ACC112 (cell line): ENCODE data around the gene CHN1.
A peak's percentile ranks its signal among the peaks of the same experiment; 100 is the strongest.

ENCODE experiments used
- H2AFZ ChIP-seq: fragments of 200-600 bp; sonication (generic); one replicate; pipeline ENCODE4 v1.6.0; 2017; ENCODE audit warnings: antibody characterized with exemption, low read length; ENCODE audit not compliant: unreplicated experiment
- H3K27ac ChIP-seq: fragments of 200-600 bp; sonication (generic); 2 replicates; pipeline ENCODE4 v1.5.1; 2014; ENCODE audit warnings: low read depth, mild to moderate bottlenecking, antibody characterized with exemption, low read length, moderate library complexity
- H3K27me3 ChIP-seq: fragments of 200-600 bp; sonication (generic); 2 replicates; pipeline ENCODE4 v1.6.1; 2014; ENCODE audit warnings: mild to moderate bottlenecking, antibody characterized with exemption, low read length, moderate library complexity, mixed read lengths; ENCODE audit not compliant: insufficient read depth
- H3K36me3 ChIP-seq: fragments of 200-600 bp; sonication (generic); 2 replicates; pipeline ENCODE4 v1.6.1; 2016; ENCODE audit warnings: mild to moderate bottlenecking, antibody characterized with exemption, low read length, moderate library complexity, mixed read lengths; ENCODE audit not compliant: insufficient read depth
- H3K4me1 ChIP-seq: fragments of 200-600 bp; sonication (generic); one replicate; pipeline ENCODE4 v1.6.1; 2016; ENCODE audit warnings: low read length, mixed read lengths; ENCODE audit not compliant: insufficient read depth, unreplicated experiment, control insufficient read depth
- H3K4me3 ChIP-seq: fragments of 200-600 bp; sonication (generic); 2 replicates; pipeline ENCODE4 v1.5.1; 2014; ENCODE audit warnings: mild to moderate bottlenecking, low read depth, low read length
- H3K79me2 ChIP-seq: fragments of 200-600 bp; sonication (generic); one replicate; pipeline ENCODE4 v1.6.0; 2016; ENCODE audit warnings: low read length; ENCODE audit not compliant: control insufficient read depth, unreplicated experiment, insufficient read depth

The CHN1 gene

DNA sequence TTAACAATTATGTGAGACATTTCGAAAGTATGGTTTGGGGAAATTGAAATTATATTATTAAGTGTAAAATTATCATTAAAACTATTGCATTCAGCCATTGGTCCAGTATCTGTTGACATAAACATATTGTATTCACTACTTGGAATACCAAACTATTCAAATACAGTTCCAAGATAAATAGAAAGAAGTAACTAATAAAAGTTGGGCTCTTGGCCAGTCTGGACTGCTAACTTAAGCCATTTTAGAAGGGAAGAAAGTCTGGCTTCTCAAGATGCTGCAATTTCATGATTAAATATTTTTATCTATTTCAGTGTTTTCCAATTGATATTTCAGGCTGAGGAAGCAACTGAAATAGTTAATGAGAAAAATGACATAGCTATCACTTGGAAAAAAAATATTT lies 131.1 kb downstream of the CHN1 start:
- Histone ChIP-seq H3K79me2 (no peaks in the 10 kb centered on the region), H3K4me3 (no peak overlapping the region), H3K27ac (no peak overlapping the region), H3K27me3 (no peaks in the 10 kb centered on the region), H2AFZ (no peak overlapping the region), H3K36me3 (no peaks in the 10 kb centered on the region), H3K4me1 (peaks cover 7% of the 10 kb centered on the region)

- no peak overlapping the region for H2AFZ ChIP-seq
- H3K27ac ChIP-seq = no peak overlapping the region
- peaks cover 4% of the 10 kb centered on the region for H3K4me1 ChIP-seq
- no peaks in the 10 kb centered on the region for H3K27me3 ChIP-seq
- no peak overlapping the region for H3K4me3 ChIP-seq
- H3K79me2 ChIP-seq = no peaks in the 10 kb centered on the region
- no peaks in the 10 kb centered on the region for H3K36me3 ChIP-seq
These were observed 131.7 kb downstream of the CHN1 start for GRCh38 chr2:174873471-174873870.

DNA sequence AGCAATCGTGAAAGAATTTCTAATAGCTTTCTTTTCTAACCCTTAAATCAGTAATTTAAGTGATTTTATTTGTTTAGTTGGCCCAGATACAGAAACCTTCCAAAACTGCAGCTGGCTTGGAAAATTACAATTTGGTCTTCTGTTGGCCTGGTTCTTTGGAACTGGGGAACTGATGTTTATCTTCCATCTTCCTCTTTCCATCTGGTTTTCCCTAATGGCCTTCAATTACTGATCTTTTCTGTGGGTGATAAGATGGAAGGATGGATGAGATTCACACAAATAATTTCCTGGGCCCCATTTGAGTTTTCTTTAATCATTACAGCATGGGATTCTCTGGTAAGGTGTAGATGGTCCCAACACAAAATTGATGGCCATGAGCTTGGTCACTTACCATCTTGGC lies 134.4 kb downstream of the CHN1 start:
- H3K79me2 ChIP-seq = no peaks in the 10 kb centered on the region
- H3K4me1 ChIP-seq = no peaks in the 10 kb centered on the region
- H3K27me3 ChIP-seq = no peaks in the 10 kb centered on the region
- no peak overlapping the region for H3K4me3 ChIP-seq
- H3K27ac ChIP-seq = no peak overlapping the region
- H2AFZ ChIP-seq = no peak overlapping the region
- H3K36me3 ChIP-seq = no peaks in the 10 kb centered on the region

- Histone ChIP-seq H3K27ac (no peak overlapping the region), H3K4me3 (no peak overlapping the region), H2AFZ (no peak overlapping the region), H3K36me3 (no peaks in the 10 kb centered on the region), H3K27me3 (no peaks in the 10 kb centered on the region), H3K4me1 (no peaks in the 10 kb centered on the region), H3K79me2 (no peaks in the 10 kb centered on the region)
These were observed 136.3 kb downstream of the CHN1 start for GRCh38 chr2:174868878-174869277.

DNA sequence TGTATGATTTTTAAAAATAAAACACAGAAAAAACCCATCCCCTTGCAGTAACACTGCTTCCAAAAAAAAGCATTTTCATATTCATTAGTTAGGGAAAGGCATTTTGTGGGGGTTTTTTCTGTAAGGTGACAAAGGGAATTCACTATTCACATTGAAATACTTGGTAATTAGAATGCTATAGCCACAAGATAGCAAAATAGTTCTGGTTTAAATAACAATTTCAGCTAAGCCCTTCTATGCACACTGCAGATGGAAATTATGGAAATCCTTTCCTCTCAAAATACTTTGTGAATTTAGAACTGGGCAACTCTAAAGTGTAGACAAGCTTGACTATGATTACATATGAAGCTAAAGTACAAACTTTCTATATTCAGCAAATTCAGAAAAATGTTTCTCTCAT lies 138.8 kb downstream of the CHN1 start:
- Histone ChIP-seq H3K27me3 (no peaks in the 10 kb centered on the region), H2AFZ (no peak overlapping the region), H3K79me2 (no peaks in the 10 kb centered on the region), H3K4me1 (no peaks in the 10 kb centered on the region), H3K27ac (no peak overlapping the region), H3K4me3 (no peak overlapping the region), H3K36me3 (no peaks in the 10 kb centered on the region)

DNA sequence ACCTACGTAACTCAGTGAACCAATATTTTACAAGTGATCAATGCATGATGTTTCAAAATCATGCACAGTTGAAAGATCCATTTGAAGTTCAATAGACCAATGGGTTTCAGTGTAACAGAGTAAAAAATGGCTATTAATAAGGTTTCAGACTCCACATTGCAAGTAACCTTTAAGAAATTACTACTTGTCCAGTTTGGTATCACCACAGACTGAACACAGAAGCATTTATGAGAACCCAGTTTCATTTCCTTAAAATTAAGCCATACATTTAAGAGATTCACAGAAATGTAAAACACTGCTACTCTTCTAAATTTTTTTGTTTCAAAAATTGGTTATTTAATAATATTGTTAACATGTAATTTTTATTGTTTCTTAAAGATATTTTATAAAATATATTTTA lies 142.0 kb downstream of the CHN1 start:
- no peaks in the 10 kb centered on the region for H3K27me3 ChIP-seq
- H3K4me1 ChIP-seq = no peaks in the 10 kb centered on the region
- no peak overlapping the region for H3K4me3 ChIP-seq
- H3K27ac ChIP-seq = no peak overlapping the region
- no peak overlapping the region for H2AFZ ChIP-seq
- no peaks in the 10 kb centered on the region for H3K79me2 ChIP-seq
- no peaks in the 10 kb centered on the region for H3K36me3 ChIP-seq

DNA sequence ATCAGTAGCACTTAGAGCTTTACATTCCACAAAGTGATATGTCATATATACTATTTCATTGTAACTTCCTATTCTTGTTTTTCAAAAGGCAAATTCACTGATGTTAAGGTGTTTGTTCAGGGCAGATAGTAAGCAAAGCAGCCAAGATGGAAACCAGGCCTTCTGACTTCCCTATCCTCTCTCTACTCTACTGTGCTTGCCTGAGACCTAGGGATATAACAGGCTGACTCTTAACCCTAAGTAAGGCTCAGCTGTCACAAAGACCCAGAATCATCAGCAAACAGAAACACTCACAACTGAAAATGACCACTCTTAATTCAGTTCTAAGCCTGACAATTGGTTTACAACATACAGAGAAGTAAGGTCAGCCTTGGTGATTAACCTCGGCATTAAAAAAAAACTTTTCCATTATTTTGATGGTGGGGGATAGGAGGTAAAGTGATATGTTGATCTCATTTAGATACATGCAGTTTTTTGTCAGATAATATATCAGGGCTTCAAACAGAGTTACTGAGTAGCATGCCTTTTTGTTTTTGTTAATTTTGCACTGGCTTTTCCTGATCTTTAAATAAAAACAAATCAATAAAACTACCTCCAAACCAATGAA lies 145.5 kb downstream of the CHN1 start:
- Histone ChIP-seq H3K4me3 (no peak overlapping the region), H2AFZ (no peak overlapping the region), H3K36me3 (no peaks in the 10 kb centered on the region), H3K79me2 (no peaks in the 10 kb centered on the region), H3K27ac (no peak overlapping the region), H3K4me1 (no peaks in the 10 kb centered on the region), H3K27me3 (no peaks in the 10 kb centered on the region)

- Histone ChIP-seq H2AFZ (no peak overlapping the region), H3K27me3 (no peaks in the 10 kb centered on the region), H3K79me2 (no peaks in the 10 kb centered on the region), H3K4me3 (no peak overlapping the region), H3K4me1 (no peaks in the 10 kb centered on the region), H3K36me3 (no peaks in the 10 kb centered on the region), H3K27ac (no peak overlapping the region)
These were observed 146.4 kb downstream of the CHN1 start for GRCh38 chr2:174858745-174859144.

GRCh38 chr2:174856447-174856846 lies 148.7 kb downstream of the CHN1 start:
- Histone ChIP-seq H2AFZ (no peak overlapping the region), H3K79me2 (no peaks in the 10 kb centered on the region), H3K27me3 (no peaks in the 10 kb centered on the region), H3K36me3 (no peaks in the 10 kb centered on the region), H3K4me1 (no peaks in the 10 kb centered on the region), H3K4me3 (no peak overlapping the region), H3K27ac (no peak overlapping the region)

GRCh38 chr2:174846941-174847938 lies 157.9 kb downstream of the CHN1 start:
- Histone ChIP-seq H3K27ac (peak overlapping the region; percentile 20), H2AFZ (peak overlapping the region; percentile 63), H3K79me2 (peaks cover 19% of the 10 kb centered on the region), H3K4me3 (peak overlapping the region; percentile 80), H3K36me3 (no peaks in the 10 kb centered on the region), H3K4me1 (peaks cover 18% of the 10 kb centered on the region), H3K27me3 (no peaks in the 10 kb centered on the region)

DNA sequence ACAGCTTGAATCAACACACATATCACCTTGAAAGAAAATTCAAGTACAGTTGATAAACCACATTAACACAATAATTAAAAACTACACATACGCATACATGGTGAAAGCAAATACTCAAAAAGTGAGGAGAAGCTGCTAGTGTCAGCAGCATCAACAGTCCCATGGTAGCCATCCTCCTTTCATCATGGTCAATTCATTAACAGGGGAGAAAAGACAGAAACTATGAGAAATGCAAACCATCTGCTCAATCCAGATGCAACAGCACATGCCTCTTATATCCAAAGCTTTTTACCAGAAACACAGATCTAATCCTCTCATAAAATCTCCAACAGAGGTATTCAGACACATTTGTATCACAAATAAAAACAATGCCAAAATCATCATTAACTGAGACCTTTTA lies 159.0 kb downstream of the CHN1 start:
- peak overlapping the region; percentile 80 for H3K4me3 ChIP-seq
- peaks cover 22% of the 10 kb centered on the region for H3K79me2 ChIP-seq
- H3K36me3 ChIP-seq = no peaks in the 10 kb centered on the region
- H2AFZ ChIP-seq = peak overlapping the region; percentile 63
- no peaks in the 10 kb centered on the region for H3K27me3 ChIP-seq
- H3K4me1 ChIP-seq = peaks cover 19% of the 10 kb centered on the region
- H3K27ac ChIP-seq = peak overlapping the region; percentile 20
